ENCODE data around the gene C2orf81. TPM values are rescaled to one million over a fixed set of nuclear protein-coding genes. Genes with fewer than 3 reads are reported as not detected.
"Not testable (repeated sequence)": the region's sequence is repeated elsewhere in the genome, so short reads cannot be mapped to it uniquely, and the experiment has no call there.

The C2orf81 gene
- 1 to 10 TPM; 1.3 to 1.4 (median 1.4) TPM for total RNA-seq

DNA sequence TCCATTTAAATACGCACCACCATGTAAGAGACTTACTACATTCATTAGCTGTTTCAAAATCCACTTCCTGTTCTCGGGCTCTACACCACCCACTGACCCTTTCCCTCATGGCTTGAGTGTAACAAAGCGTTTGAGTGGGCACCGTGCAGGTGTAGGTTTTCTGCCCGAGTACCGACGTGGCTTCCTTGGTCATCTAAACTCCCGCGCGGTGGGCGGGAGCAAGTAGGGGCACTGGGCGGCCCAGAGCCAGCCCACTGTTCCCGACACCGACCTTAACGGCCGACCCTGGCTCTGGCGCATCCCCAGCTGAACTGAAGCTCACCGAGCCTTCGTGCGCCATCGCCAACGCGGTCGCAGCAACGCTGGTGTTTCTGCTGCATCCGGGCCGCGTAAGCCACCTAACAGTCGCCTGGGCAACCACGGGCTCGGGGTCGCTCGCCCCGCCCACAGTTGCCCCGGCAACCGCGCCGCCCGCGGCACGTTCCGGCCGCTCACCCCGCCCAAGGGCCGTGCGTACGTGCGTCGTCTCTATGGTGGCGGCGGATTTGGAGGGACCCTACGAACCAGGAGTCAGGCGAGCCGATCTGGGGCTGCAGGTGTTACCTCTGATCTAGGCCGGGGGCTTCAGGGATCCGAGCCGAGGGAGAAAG is at the start of gene C2orf81, which contains the start of gene WDR54:
Gene C2orf81 (minus strand): TSS at position 399 of the 650 bp plus-strand sequence. CDS start 59 bp downstream, at position 340.
Gene WDR54 (plus strand): TSS at position 510 of the 650 bp plus-strand sequence. CDS start 424 bp downstream, outside the sequence.
- H3K4me3 Mint-ChIP-seq = peak within 1 kb of the TSS; percentile 91
- H3K4me1 Mint-ChIP-seq (ENCODE audit: low read depth) = peaks cover 26% of the 10 kb centered on the region
- DNase-seq = peak; percentile 92
- no peaks in the 10 kb centered on the region for H3K27me3 Mint-ChIP-seq (ENCODE audit: low read depth)
- ATAC-seq = peak; percentile 98
- peaks cover 6% of the 10 kb centered on the region for H3K36me3 Mint-ChIP-seq (ENCODE audit: insufficient read depth)
- no peaks in the 10 kb centered on the region for H3K9me3 Mint-ChIP-seq

DNA sequence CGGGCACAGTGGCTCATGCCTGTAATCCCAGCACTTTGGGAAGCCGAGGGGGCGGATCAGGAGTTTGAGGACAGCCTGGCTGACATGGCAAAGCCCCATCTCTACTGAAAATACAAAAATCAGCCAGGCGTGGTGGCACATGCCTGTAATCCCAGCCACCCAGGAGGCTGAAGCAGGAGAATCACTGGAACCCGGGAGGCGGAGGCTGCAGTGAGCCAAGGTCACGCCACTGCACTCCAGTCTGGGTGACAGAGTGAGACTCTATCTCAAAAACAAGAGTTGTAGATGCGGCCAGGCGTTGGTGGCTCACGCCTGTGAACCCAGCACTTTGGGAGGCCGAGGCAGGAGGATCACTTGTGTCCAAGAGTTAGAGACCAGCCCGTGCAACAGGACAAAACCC is 49.3 kb upstream of the C2orf81 start:
- H3K9me3 Mint-ChIP-seq; ATAC-seq; H3K27me3 Mint-ChIP-seq (ENCODE audit: low read depth); DNase-seq: not testable (repeated sequence)
- Mint-ChIP-seq H3K36me3 (ENCODE audit: insufficient read depth) (peaks cover 15% of the 10 kb centered on the region), H3K4me1 (ENCODE audit: low read depth) (peaks cover 23% of the 10 kb centered on the region), H3K4me3 (peak overlapping the region; percentile 64)

DNA sequence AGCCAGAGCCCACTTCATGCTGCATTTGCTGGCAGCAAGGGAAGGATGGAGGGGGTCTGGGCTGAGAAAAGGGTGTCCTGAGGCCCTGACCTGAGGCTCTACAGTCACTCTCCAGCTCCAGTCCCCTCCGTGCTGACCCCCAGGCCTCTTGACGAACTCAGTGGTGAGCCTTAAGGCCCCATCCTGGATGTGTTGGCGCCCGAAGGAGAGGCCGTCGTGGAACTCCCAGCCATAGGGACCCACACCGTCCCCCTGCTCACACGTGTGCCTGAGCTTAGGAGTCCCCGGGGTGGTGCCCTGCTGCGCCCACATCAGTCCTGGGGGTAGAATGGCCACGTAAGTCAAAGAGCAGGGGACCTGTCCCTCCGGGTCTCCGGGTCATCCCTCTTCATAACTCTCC is 43.0 kb upstream of the C2orf81 start:
- H3K4me3 Mint-ChIP-seq = peak overlapping the region; percentile 96
- H3K9me3 Mint-ChIP-seq = no peaks in the 10 kb centered on the region
- DNase-seq (no peak), ATAC-seq (peak; percentile 3 to 5)
- H3K4me1 Mint-ChIP-seq (ENCODE audit: low read depth) = peaks cover 28% of the 10 kb centered on the region
- H3K36me3 Mint-ChIP-seq (ENCODE audit: insufficient read depth) = peaks cover 11% of the 10 kb centered on the region
- H3K27me3 Mint-ChIP-seq (ENCODE audit: low read depth) = no peaks in the 10 kb centered on the region

DNA sequence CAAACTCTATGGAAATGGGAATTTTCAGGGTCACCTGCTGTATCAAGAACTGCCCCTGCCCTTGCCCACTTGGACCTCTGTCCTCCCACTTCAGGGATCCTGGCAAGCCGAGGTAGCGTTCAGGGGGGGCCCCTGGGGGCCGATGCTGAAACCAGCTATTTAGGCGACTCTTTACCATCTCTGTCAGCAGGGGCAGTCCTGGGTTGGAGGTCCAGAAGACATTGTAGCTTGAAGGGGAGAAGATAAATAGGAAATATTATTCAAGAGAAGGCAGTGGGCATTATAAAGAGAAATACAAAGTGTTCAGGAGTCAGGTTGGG is 41.3 kb upstream of the C2orf81 start:
- peaks cover 11% of the 10 kb centered on the region for H3K36me3 Mint-ChIP-seq (ENCODE audit: insufficient read depth)
- H3K4me1 Mint-ChIP-seq (ENCODE audit: low read depth) = peaks cover 39% of the 10 kb centered on the region
- H3K4me3 Mint-ChIP-seq = peak overlapping the region; percentile 35
- no peak for ATAC-seq
- no peak for DNase-seq
- H3K27me3 Mint-ChIP-seq (ENCODE audit: low read depth) = no peaks in the 10 kb centered on the region
- no peaks in the 10 kb centered on the region for H3K9me3 Mint-ChIP-seq

DNA sequence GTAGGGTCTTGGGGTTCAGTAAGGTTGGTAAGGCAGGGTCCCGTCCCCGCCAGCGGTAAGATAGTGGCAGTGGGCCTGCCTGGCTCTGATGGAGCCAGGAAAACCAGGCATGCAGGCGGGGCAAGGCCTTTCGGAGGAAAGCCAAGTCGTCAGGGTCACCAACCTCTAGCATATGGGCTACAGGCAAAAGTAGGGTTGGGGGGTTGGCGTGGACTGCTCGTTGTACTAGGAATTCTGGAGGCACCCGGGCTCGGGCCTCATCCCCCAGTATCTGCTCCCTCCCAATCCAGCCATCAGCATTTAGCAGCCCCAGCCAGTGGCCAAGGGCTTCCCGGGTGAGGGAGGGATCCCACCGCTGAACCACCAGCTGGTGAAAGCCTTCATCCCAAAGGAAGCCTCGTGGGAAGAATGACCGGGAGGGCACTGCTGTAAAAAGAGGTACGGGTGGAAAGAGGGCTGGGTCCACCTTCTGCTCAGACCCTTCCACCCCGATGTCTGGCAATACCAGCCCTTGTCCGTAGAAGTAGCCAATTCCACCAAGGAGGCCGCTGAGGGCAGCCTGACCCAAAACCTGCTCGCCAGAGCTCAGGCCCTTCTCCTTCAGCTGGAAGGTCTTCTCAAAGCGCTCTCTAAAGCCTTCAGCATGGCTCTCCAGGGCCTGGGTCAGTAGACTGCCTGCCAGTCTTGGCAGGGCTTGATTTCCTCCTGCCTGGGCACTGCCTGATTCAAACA is 40.8 kb upstream of the C2orf81 start:
- ATAC-seq (no peak), DNase-seq (no peak)
- no peak overlapping the region for H3K4me3 Mint-ChIP-seq
- H3K9me3 Mint-ChIP-seq = no peaks in the 10 kb centered on the region
- H3K4me1 Mint-ChIP-seq (ENCODE audit: low read depth) = peaks cover 42% of the 10 kb centered on the region
- H3K27me3 Mint-ChIP-seq (ENCODE audit: low read depth) = no peaks in the 10 kb centered on the region
- H3K36me3 Mint-ChIP-seq (ENCODE audit: insufficient read depth) = peaks cover 12% of the 10 kb centered on the region

DNA sequence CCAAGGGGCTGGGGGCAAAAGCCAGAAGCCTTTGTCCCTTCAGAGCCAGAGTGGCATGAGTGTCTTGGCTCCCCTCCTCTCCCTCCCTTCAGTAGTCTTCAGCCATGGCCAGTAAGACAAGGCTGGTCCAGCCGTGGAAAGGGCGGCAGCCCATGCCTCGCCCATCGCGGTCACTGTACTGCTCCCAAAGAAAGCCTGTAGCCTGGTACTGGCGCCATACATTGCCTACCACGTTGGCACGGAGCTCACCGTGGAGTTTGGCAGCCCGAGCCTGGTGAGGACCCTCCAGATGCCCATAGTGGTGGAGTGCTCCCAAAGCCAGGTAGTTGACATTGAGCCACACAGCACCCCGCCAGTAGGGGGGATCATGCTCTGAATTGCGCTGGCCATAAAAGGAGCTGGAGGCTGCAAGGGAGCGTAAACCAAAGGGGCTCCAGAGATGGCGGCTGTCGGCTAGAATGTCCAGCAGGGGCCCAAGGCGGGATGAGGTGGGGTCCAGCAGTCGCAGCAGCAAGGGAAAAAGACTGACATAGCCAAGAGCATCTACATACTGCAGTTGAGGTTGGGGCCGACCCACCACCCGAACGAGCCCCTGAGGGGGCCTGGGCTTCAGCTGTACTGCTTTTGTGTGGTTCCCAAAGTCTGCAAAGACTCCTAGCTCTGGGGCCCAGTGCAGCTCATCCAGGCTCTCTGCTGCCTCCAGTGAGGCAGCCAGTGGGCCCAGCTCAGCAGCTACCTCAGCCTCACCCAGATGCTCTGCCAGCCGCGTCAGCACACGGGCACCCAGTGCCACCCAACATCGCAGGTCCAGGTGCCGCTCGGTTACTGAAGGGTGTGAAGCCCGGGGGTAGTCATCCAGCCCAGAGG is 40.0 kb upstream of the C2orf81 start:
- peaks cover 49% of the 10 kb centered on the region for H3K4me1 Mint-ChIP-seq (ENCODE audit: low read depth)
- no peaks in the 10 kb centered on the region for H3K9me3 Mint-ChIP-seq
- ATAC-seq (no peak), DNase-seq (no peak)
- H3K27me3 Mint-ChIP-seq (ENCODE audit: low read depth) = no peaks in the 10 kb centered on the region
- no peak overlapping the region for H3K4me3 Mint-ChIP-seq
- peaks cover 14% of the 10 kb centered on the region for H3K36me3 Mint-ChIP-seq (ENCODE audit: insufficient read depth)

DNA sequence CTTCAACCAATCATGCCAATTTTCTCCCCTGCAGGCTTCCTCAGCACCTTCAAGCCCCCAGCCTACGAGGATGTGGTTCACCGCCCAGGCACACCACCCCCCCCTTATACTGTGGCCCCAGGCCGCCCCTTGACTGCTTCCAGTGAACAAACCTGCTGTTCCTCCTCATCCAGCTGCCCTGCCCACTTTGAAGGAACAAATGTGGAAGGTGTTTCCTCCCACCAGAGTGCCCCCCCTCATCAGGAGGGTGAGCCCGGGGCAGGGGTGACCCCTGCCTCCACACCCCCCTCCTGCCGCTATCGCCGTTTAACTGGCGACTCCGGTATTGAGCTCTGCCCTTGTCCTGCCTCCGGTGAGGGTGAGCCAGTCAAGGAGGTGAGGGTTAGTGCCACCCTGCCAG is 38.8 kb upstream of the C2orf81 start:
- not testable (repeated sequence) for H3K9me3 Mint-ChIP-seq; ATAC-seq; DNase-seq; H3K27me3 Mint-ChIP-seq (ENCODE audit: low read depth)
- peak overlapping the region; percentile 100 for H3K4me3 Mint-ChIP-seq
- H3K36me3 Mint-ChIP-seq (ENCODE audit: insufficient read depth) = peaks cover 23% of the 10 kb centered on the region
- H3K4me1 Mint-ChIP-seq (ENCODE audit: low read depth) = peaks cover 53% of the 10 kb centered on the region

DNA sequence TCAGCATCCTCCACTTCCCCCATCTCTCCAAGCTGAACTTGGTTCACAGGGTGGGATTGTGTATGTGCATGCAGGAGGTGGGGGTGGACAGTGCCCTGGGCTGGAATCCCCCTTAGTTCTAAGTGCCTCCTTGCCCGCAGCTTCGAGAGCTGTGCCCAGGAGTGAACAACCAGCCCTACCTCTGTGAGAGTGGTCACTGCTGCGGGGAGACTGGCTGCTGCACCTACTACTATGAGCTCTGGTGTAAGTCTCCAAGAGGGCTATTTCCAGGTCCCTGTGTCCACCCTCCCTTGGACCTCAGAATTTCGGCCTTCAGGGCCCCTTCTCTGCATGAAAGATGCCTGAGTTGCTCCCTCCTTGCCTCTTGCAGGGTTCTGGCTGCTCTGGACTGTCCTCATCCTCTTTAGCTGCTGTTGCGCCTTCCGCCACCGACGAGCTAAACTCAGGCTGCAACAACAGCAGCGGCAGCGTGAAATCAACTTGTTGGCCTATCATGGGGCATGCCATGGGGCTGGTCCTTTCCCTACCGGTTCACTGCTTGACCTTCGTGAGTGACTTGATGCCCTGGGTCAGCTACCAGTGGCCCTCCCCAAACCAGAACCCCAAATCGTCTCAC is 38.2 kb upstream of the C2orf81 start:
- peaks cover 59% of the 10 kb centered on the region for H3K4me1 Mint-ChIP-seq (ENCODE audit: low read depth)
- peaks cover 26% of the 10 kb centered on the region for H3K36me3 Mint-ChIP-seq (ENCODE audit: insufficient read depth)

DNA sequence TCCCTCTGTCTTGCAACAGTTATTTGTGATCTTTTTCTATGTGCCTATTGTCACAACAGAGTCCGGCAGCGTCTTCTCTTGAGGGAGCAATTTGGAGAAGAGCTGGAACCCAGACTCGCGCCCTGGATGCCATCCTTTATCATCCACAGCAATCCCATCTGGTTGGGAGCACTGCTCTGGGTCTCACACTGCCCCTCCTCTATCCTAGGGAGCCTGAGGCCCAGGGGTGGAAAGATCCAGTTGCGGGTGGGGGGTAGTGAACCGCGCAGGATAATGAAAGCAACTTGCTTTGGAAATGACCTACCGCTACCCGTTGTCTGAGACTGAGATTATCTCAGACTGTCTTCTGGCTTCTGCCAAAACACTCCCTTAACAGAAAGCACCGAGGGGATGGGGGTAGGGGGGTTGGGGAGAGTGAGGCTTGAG is 37.5 kb upstream of the C2orf81 start:
- ATAC-seq (no peak), DNase-seq (no peak)
- H3K27me3 Mint-ChIP-seq (ENCODE audit: low read depth) = no peaks in the 10 kb centered on the region
- no peaks in the 10 kb centered on the region for H3K9me3 Mint-ChIP-seq
- peaks cover 26% of the 10 kb centered on the region for H3K36me3 Mint-ChIP-seq (ENCODE audit: insufficient read depth)
- peaks cover 60% of the 10 kb centered on the region for H3K4me1 Mint-ChIP-seq (ENCODE audit: low read depth)
- H3K4me3 Mint-ChIP-seq = peak overlapping the region; percentile 100

More for the DNA sequence above, 38.2 kb upstream of the C2orf81 start:
- not testable (repeated sequence) for ATAC-seq; H3K27me3 Mint-ChIP-seq (ENCODE audit: low read depth); H3K9me3 Mint-ChIP-seq; DNase-seq
- H3K4me3 Mint-ChIP-seq = peak overlapping the region; percentile 100

DNA sequence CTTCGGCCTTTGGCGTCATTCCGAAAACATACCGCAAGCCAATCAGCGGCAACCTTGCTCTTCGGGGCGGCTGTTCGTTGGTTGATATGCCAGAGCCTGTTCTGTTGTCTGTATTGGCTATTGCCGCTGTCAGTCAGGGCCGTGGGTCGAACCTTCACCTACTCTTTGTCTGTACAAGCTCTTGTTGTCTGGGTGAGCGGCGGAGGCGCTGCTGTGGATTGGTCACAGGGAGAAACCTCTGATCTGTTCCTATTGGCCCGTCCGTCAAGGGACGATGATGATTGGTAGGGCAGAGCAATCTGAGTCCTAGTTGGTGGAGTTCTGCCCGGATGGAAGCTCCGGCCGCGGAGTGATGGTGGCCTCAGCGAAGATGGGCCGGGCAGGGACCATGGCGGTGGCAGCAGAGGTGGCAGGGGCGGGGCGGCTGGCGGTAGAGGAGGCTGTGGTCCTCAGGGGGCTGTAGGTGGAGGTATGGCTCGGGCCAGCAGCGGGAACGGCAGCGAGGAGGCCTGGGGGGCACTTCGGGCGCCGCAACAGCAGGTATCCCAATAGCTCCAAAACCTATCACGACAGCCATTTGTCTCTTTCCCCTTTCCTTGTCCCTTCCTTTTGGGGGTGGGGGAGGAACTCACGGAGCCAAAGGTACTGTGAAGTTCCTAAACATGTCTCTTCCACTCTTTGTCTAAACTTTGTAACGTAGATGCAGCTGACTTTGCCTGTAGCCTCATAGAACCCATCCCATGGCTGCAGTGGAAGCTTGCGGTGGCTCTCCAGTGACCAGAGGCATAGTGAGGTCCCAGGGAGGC is 36.9 kb upstream of the C2orf81 start, which contains the start of gene WBP1:
Gene WBP1 (plus strand): TSS at position 307 of the 806 bp plus-strand sequence. CDS start 165 bp downstream, at position 472.
- peak; percentile 84 to 85 for ATAC-seq

DNA sequence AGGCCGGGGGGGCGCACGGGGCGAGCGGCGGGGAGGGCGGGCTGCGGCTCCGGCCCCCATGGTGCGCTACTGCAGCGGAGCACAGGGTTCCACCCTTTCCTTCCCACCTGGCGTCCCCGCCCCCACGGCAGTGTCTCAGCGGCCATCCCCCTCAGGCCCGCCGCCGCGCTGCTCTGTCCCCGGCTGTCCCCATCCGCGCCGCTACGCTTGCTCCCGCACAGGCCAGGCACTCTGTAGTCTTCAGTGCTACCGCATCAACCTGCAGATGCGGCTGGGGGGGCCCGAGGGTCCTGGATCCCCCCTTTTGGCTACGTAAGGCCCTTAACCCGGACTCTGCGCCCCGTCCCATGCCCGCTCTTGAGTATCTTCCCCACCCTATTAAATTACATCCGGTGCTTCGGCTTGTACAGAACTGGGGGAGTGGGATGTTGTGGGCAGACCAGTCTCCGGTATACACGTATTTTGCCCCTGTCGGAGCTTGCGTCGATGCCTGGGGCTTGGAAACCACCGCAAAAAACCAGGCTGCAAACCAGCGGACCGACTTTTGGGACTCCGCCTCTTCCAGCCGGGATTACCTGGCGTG is 36.2 kb upstream of the C2orf81 start:
- DNase-seq (peak; percentile 79), ATAC-seq (peak; percentile 34)
- Mint-ChIP-seq H3K9me3 (no peaks in the 10 kb centered on the region), H3K4me1 (ENCODE audit: low read depth) (peaks cover 60% of the 10 kb centered on the region), H3K36me3 (ENCODE audit: insufficient read depth) (peaks cover 23% of the 10 kb centered on the region), H3K27me3 (ENCODE audit: low read depth) (no peaks in the 10 kb centered on the region), H3K4me3 (peak overlapping the region; percentile 100)

More for the DNA sequence above, 36.9 kb upstream of the C2orf81 start, which contains the start of gene WBP1:
- H3K4me3 Mint-ChIP-seq = peak within 1 kb of the TSS; percentile 100
- H3K36me3 Mint-ChIP-seq (ENCODE audit: insufficient read depth) = peaks cover 26% of the 10 kb centered on the region
- peaks cover 58% of the 10 kb centered on the region for H3K4me1 Mint-ChIP-seq (ENCODE audit: low read depth)
- DNase-seq = peak; percentile 97
- no peaks in the 10 kb centered on the region for H3K9me3 Mint-ChIP-seq
- H3K27me3 Mint-ChIP-seq (ENCODE audit: low read depth) = no peaks in the 10 kb centered on the region

DNA sequence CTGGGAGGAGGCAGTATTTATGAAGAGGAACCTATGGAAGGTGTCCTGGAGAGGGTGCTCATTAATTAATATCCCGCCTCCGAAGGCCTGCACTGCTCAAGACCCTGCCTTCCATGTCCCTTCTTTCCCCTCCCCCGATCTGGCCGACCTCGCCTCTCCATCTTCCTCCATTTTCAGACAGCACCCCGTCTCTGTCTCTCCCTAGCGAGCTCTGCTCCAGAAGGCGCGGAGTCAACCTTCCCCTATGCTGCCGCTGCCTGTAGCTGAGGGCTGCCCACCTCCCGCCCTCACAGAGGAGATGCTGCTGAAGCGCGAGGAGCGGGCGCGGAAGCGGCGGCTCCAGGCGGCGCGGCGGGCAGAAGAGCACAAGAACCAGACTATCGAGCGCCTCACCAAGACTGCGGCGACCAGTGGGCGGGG is 35.7 kb upstream of the C2orf81 start:
- Mint-ChIP-seq H3K4me3 (peak overlapping the region; percentile 100), H3K4me1 (ENCODE audit: low read depth) (peaks cover 64% of the 10 kb centered on the region), H3K36me3 (ENCODE audit: insufficient read depth) (peaks cover 21% of the 10 kb centered on the region), H3K9me3 (no peaks in the 10 kb centered on the region), H3K27me3 (ENCODE audit: low read depth) (no peaks in the 10 kb centered on the region)
- no peak for ATAC-seq
- no peak for DNase-seq
